Transverse colon (tissue), 4 donors: Measurements from ENCODE around the gene MSRB2. TPM values are rescaled to one million over a fixed set of nuclear protein-coding genes. Genes with fewer than 3 reads are reported as not detected.

ENCODE experiments used
- DNase-seq: peaks from one replicate; pipeline ENCODE4 v3.0.0-alpha.2; 2019
- H3K27ac ChIP-seq, 4 donors: fragments of 200-600 bp; sonication (generic); 2 replicates each; pipeline ENCODE4 v1.5.1; 2016 to 2018; ENCODE audit warnings: inconsistent platforms in 4 of 4
- H3K27me3 ChIP-seq: fragments of 200-600 bp; sonication (generic); 2 replicates; pipeline ENCODE4 v1.5.1; 2017; ENCODE audit warnings: inconsistent platforms
- H3K36me3 ChIP-seq, 4 donors: fragments of 200-600 bp; sonication (generic); 2 replicates each; pipeline ENCODE4 v1.5.1; 2017 to 2019; ENCODE audit warnings: inconsistent platforms in 4 of 4
- H3K4me1 ChIP-seq, 4 donors: fragments of 200-600 bp; sonication (generic); 2 replicates each; pipeline ENCODE4 v1.5.1; 2017 to 2020; ENCODE audit warnings: inconsistent platforms in 4 of 4
- H3K4me3 ChIP-seq, 4 donors: fragments of 200-600 bp; sonication (generic); 1 replicate in 1 of 4; 2 replicates in 3 of 4; pipeline versions ENCODE4 v1.5.1 to v1.6.1; 2017 to 2019; ENCODE audit warnings: inconsistent platforms in 4 of 4
- H3K9me3 ChIP-seq, 2 donors: fragments of 200-600 bp; sonication (generic); 2 replicates each; pipeline ENCODE4 v1.5.1; 2017 to 2019; ENCODE audit warnings: inconsistent platforms in 2 of 2
- CTCF ChIP-seq, 5 experiments: fragments of 200-600 bp in 3 of 5; fragments of 450-650 bp in 2 of 5; sonication (generic) in 3 of 5; IDR thresholded peaks; 1 replicate in 2 of 5; 2 replicates in 3 of 5; pipeline ENCODE4 v1.5.1; 2016 to 2017; ENCODE audit warnings: antibody characterized with exemption in 5 of 5, inconsistent platforms in 3 of 5, mild to moderate bottlenecking in 2 of 5, moderate library complexity in 1 of 5
- EP300 ChIP-seq: sonication (generic); formaldehyde crosslinking; IDR thresholded peaks from one replicate; pipeline ENCODE4 v1.6.1; 2017; ENCODE audit warnings: antibody characterized with exemption, low read depth
- POLR2A ChIP-seq: fragments of 450-650 bp; IDR thresholded peaks from one replicate; pipeline ENCODE4 v1.6.1; 2016; ENCODE audit warnings: antibody characterized with exemption, mild to moderate bottlenecking, moderate library complexity
- POLR2AphosphoS5 ChIP-seq, 3 donors: sonication (generic); formaldehyde crosslinking; IDR thresholded peaks; one replicate each; pipeline ENCODE4 v1.6.1; 2016; ENCODE audit warnings: antibody characterized with exemption in 3 of 3
- WGBS, 2 donors: methylation state at CpG; one replicate each; pipeline ENCODE4 v1.1.5; 2018; ENCODE audit warnings: low coverage in 1 of 2; 5-methylcytosine and 5-hydroxymethylcytosine counted together
- in situ Hi-C, 4 donors: fragments of 200-750 bp; cut with MboI; loops; one replicate each; pipeline versions ENCODE4 v1.15.0 to v1.15.1; 2017; ENCODE audit warnings: low sequenced_read_pairs in 3 of 4, low pct_ligation_motif_present in 1 of 4, low pct_unique_long_range_greater_than_20kb in 1 of 4
- intact Hi-C: fragments of 100-400 bp; cut with DNase I; formaldehyde crosslinking; loops from one replicate; pipeline ENCODE4 v1.15.1; 2023; ENCODE audit warnings: low total_unique reads
- total RNA-seq, 4 donors: library from RNA; depleted of rRNA; stranded (reverse); fragments of >200 nt; gene quantifications; one replicate each; pipeline ENCODE4 v1.1.0, GENCODE V29; 2016

MSRB2 gene
- total RNA-seq, 4 donors from 2014 or later: 7.5 to 29.1 (median 19.2) TPM

GRCh38 chr10:23088609-23089008 is 6.8 kb upstream of the MSRB2 start:
- Histone ChIP-seq H3K9me3 (no peaks in the 10 kb centered on the region), H3K36me3 (no peaks in the 10 kb centered on the region), H3K27me3 (no peaks in the 10 kb centered on the region), H3K27ac (no peak overlapping the region), H3K4me3 (no peak overlapping the region), H3K4me1 (no peaks in the 10 kb centered on the region)
- no peak for DNase-seq
- in situ Hi-C loops: no loop called here
- TF ChIP-seq POLR2AphosphoS5 (IDR thresholded peaks at IDR 0.05): no peak
- TF ChIP-seq POLR2A: no peak
- TF ChIP-seq CTCF (IDR thresholded peaks at IDR 0.05): no peak
- TF ChIP-seq EP300: no peak
- intact Hi-C loops: no loop called here

- Histone ChIP-seq H3K9me3 (no peaks in the 10 kb centered on the region), H3K27ac (peak overlapping the region; percentile 95 to 97 (median 96)), H3K4me1 (peaks cover 0 to 32% (median 12%) of the 10 kb centered on the region in 4 donors), H3K4me3 (peak overlapping the region; percentile 8 to 92 (median 78)), H3K27me3 (no peaks in the 10 kb centered on the region), H3K36me3 (no peaks in the 10 kb centered on the region)
- intact Hi-C loops (loop anchor here (10.0 kb wide), 1 partner anchor 660 kb away; no protein-coding TSS in a partner anchor), in situ Hi-C loops (no loop called here)
- no peak for TF ChIP-seq EP300
- TF ChIP-seq POLR2A: no peak
- WGBS, 2 donors: 17 to 23% methylated on average over 7 to 8 of the region's 8 CpGs
- no peak for DNase-seq
Measured at GRCh38 chr10:23094786-23095403, 484 bp upstream of the MSRB2 start.

- peaks cover 0 to 40% (median 17%) of the 10 kb centered on the region in 4 donors for H3K4me1 ChIP-seq
- peak overlapping the region; percentile 95 to 97 (median 96) for H3K27ac ChIP-seq
- no peaks in the 10 kb centered on the region for H3K27me3 ChIP-seq
- peak; percentile 48 for DNase-seq
- no peaks in the 10 kb centered on the region for H3K36me3 ChIP-seq
- in situ Hi-C loops (no loop called here), intact Hi-C loops (loop anchor here (10.0 kb wide), 1 partner anchor 661 kb away; no protein-coding TSS in a partner anchor)
- TF ChIP-seq POLR2A (no peak), POLR2AphosphoS5 (IDR thresholded peaks at IDR 0.05) (peak; percentile 29 to 52 (median 33)), EP300 (no peak), CTCF (IDR thresholded peaks at IDR 0.05) (peak in 1 of 5 experiments; percentile 4)
- H3K4me3 ChIP-seq: peak overlapping the region; percentile 66 to 92 (median 78)
- WGBS, 2 donors: 16 to 93% methylated on average over 4 to 21 of the region's 21 CpGs
- no peaks in the 10 kb centered on the region for H3K9me3 ChIP-seq
Measured at GRCh38 chr10:23095966-23096801, 805 bp downstream of the MSRB2 start.

- Histone ChIP-seq H3K9me3 (no peaks in the 10 kb centered on the region), H3K4me1 (peaks cover 0 to 40% (median 17%) of the 10 kb centered on the region in 4 donors), H3K4me3 (peak overlapping the region in 3 of 4 donors; percentile 66 to 92 (median 83)), H3K27ac (peak overlapping the region; percentile 95 to 97 (median 96)), H3K27me3 (no peaks in the 10 kb centered on the region), H3K36me3 (no peaks in the 10 kb centered on the region)
- TF ChIP-seq POLR2A (no peak), POLR2AphosphoS5 (IDR thresholded peaks at IDR 0.05) (peak in 2 of 3 donors; percentile 35 to 70)
- intact Hi-C loops (loop anchor here (10.0 kb wide), 1 partner anchor 662 kb away; no protein-coding TSS in a partner anchor), in situ Hi-C loops (no loop called here)
- WGBS, 2 donors: 39 to 58% methylated on average over 3 to 8 of the region's 8 CpGs
- DNase-seq: peak; percentile 21
Measured at GRCh38 chr10:23096802-23097549, 1.6 kb downstream of the MSRB2 start.
